Fibroblast of villous mesenchyme (primary cell): Measurements from ENCODE around the gene UGT2B7. TPM values are rescaled to one million over a fixed set of nuclear protein-coding genes. Genes with fewer than 3 reads are reported as not detected.
A peak's percentile ranks its signal among the peaks of the same experiment; 100 is the strongest.
"Not testable (repeated sequence)": the region's sequence is repeated elsewhere in the genome, so short reads cannot be mapped to it uniquely, and the experiment has no call there.

ENCODE experiments used
- DNase-seq: peaks from one replicate; pipeline ENCODE4 v3.0.0-alpha.2; 2010; ENCODE audit warnings: low read depth
- H3K4me3 ChIP-seq: 2 replicates; pipeline ENCODE4 v1.5.1; 2011; ENCODE audit warnings: low read depth, mild to moderate bottlenecking, low read length
- total RNA-seq: library from RNA; depleted of rRNA; stranded (reverse); fragments of >200 nt; gene quantifications from 2 replicates; pipeline ENCODE4 v1.2.3, GENCODE V29; 2012
- TF ChIP-seq, protein P1 (sequence below): IDR thresholded peaks from 2 replicates; pipeline ENCODE4 v1.5.1; 2012; ENCODE audit warnings: low read depth, mild to moderate bottlenecking, low read length; ENCODE audit not compliant: insufficient read depth

The UGT2B7 gene
- total RNA-seq, result not detected in 2 replicates

- DNase-seq, result no peak
- TF ChIP-seq, protein P1, sequence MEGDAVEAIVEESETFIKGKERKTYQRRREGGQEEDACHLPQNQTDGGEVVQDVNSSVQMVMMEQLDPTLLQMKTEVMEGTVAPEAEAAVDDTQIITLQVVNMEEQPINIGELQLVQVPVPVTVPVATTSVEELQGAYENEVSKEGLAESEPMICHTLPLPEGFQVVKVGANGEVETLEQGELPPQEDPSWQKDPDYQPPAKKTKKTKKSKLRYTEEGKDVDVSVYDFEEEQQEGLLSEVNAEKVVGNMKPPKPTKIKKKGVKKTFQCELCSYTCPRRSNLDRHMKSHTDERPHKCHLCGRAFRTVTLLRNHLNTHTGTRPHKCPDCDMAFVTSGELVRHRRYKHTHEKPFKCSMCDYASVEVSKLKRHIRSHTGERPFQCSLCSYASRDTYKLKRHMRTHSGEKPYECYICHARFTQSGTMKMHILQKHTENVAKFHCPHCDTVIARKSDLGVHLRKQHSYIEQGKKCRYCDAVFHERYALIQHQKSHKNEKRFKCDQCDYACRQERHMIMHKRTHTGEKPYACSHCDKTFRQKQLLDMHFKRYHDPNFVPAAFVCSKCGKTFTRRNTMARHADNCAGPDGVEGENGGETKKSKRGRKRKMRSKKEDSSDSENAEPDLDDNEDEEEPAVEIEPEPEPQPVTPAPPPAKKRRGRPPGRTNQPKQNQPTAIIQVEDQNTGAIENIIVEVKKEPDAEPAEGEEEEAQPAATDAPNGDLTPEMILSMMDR, result no peak
Observed at GRCh38 chr4:69096111-69096656, at the start of gene UGT2B7. UGT2B7 (plus strand) TSS chr4:69096474; CDS start chr4:69096521, 47 bp downstream.

DNA sequence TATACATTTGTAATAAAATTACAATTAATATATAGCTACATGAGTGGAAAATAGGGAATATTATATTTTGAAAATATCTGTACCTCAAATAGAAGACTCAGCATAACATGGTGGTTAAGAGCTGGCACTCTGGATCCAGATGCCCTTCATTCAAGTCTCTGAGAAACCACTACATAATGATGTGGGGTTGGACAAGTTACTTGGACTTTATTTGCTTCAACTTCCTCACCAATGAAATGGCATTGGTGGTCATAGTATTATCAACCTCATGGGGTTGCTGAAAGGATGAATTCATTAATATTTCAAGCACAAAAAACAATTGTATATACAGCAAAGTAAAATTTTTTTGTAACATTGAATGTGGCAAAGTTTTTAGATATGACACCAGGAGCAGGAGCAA is 46.4 kb upstream of the UGT2B7 start:
- no peak for DNase-seq
- no peak overlapping the region for H3K4me3 ChIP-seq
- TF ChIP-seq, protein P1, result no peak

More at GRCh38 chr4:69096111-69096656, at the start of gene UGT2B7:
- no peak within 1 kb of the TSS for H3K4me3 ChIP-seq

DNA sequence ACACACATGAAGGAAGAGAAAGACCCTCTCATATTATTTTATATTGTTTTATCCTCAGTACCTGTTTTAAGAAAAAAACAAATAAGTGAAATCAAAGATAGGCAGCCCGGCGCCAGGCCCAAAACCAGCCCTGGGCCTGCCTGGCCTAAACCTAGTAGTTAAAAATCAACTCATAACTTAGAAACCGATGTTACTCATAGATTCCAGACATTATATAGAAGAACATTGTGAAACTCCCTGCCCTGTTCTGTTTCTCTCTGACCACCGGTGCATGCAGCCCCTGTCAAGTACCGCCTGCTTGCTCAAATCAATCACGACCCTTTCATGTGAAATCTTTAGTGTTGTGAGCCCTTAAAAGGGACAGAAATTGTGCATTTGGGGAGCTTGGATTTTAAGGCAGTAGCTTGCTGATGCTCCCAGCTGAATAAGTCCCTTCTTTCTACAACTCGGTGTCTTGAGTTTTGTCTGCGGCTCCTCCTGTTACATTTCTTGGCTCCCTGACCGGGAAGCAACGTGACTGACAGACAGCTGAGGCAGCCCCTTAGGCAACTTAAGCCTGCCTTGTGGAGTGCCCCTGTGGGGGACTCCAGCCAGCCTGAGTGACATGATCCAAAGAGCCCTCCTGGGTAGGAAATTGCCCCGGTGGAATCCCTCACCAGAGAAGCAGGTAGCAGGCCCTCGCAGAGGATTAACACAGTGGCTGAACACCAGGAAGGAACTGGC is 45.3 kb upstream of the UGT2B7 start:
- not testable (repeated sequence) for DNase-seq, H3K4me3 ChIP-seq

- no peak for DNase-seq
- TF ChIP-seq, protein P1, result no peak
- no peak overlapping the region for H3K4me3 ChIP-seq
Observed at GRCh38 chr4:69051576-69051943, 44.7 kb upstream of the UGT2B7 start.

GRCh38 chr4:69053309-69053885 is 42.9 kb upstream of the UGT2B7 start:
- not testable (repeated sequence) for H3K4me3 ChIP-seq, DNase-seq

DNA sequence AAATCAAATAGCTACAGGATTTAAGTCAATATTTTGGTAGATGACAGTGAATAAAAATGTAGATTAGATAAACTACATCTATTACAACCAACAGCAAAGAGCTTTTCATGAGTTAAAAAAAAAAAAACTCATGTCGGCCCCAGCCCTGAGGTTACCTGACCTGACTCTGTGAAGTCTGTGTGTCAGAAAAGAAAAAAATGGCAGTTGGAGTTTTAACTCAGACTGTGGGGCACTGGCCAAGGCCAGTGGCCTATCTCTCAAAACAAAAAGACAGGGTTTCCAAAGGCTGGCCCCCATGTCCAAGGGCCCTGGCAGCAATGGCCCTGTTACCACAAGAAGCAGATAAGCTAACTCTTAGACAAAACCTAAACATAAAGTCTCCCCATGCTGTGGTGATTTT is 42.2 kb upstream of the UGT2B7 start:
- not testable (repeated sequence) for H3K4me3 ChIP-seq, DNase-seq

DNA sequence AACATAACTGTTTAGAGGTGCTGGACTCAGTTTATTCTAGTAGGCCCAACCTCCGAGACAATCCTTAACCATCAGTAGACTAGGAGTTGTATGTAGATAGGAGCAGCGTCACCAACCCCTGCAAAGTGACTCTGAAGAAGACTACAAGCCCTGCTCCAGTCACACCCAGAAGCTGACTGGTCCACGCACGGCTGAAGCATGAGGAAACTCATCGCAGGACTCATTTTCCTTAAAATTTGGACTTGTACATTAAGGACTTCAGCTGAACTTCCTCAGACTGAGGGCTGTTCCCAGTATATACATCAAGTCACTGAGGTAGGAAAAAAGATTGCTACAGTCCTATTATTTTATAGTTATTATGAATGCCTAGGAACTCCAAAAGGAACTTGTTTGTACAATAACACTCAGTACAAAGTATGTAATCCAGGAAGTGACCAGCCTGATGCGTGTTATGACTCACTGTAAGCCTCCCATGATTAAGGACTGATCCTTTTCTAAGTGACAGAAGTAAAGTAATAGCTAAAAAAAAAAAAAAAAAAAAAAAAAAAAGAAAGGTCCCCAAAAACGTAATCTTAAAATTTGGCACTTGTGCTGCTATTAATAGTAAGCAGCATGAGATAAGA is 41.6 kb upstream of the UGT2B7 start:
- peak; percentile 84 for DNase-seq
- no peak overlapping the region for H3K4me3 ChIP-seq
- TF ChIP-seq, protein P1, result no peak

GRCh38 chr4:69056150-69056549 is 40.1 kb upstream of the UGT2B7 start:
- H3K4me3 ChIP-seq, result no peak overlapping the region
- no peak for DNase-seq
- TF ChIP-seq, protein P1, result no peak
